Stimulated activated CD4-positive, alpha-beta T cell treated with anti-CD3 and anti-CD28 coated beads, Interleukin-1b, Interleukin-23, amount 100 ng/mL, for 24 hours (primary cell): ENCODE data around the gene PRR30.
"Not testable (repeated sequence)": the region's sequence is repeated elsewhere in the genome, so short reads cannot be mapped to it uniquely, and the experiment has no call there.

Source experiments
- DNase-seq, 4 experiments: peaks; one replicate each; pipeline ENCODE4 v3.0.0-alpha.2; 2020; ENCODE audit warnings: low read depth in 4 of 4, low spot score in 1 of 4

Gene PRR30

DNA sequence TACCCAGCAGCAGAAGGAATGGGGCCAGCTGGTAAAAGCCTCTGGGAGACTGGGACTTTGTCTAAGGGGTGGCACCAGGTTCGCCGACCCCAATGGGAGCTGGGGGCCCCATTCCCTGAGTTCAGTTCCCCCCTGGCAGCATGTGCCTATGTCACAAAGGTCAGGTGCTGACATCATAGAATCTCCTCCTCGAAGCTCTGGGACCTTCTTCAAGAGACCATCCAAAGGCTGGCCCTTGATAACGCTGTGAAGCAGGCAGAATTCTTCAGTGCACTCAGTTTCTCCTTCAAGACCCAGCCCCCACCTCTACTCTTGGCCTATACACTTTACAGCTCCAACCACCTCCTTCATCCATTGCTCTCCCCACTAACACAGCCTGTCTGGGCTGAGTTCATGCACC, at the start of gene PRR30:
PRR30 (minus strand) TSS at position 101 of the 400 bp plus-strand sequence. CDS start 1,081 bp downstream, outside the sequence.
- DNase-seq = no peak

GRCh38 chr2:27186613-27187345, 47.6 kb upstream of the PRR30 start:
- no peak for DNase-seq

DNA sequence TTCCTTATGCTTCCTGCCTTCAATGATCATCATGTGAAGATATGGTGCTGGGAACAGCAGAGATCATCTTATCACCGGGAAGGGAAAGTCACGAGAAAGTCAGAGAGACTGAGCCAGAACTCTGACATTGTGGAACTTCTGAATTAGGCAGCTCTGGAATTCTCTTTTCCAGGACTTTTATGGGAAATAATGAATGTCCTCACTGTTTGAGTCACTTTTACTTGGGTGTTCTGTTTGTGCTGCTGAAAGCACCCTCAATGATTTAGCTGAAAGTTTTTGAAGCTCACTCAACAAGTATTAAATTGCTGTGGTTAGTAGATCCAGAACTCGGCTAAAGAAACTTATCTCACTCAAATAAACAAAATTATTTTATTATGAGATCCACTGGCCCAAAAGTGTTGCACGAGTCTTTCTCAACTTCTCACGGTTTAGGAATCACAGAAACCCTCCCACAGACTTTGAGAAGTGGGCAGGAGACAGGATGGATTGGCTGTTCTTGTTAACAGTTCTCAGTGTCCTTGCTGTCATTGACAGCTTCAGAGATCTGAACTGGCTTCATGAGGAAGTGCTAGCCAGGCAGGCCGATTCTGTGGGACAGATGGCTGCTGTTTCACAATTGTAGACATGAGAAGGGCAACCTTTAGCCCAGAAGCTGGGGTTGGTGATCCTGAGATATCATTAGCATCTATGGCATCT, 46.3 kb upstream of the PRR30 start:
- DNase-seq = no peak

DNA sequence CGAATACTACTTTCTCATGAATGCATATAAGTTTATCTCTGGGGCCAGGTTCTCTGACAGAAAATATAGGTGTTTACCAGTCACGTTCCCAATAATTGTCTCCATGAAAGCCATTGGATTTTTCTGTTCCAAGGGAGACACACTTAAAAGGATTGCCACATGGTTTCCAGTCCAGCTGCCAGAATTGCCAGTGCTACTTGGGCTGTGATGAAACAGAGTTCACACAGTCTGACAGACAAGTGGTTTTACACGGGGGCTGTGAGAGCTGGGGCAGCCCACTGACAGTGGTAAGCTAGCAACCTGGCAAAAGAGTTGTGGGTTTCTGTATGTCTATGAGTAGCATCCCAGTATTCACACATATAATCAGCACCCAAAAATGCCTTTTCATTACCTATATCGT, 44.9 kb upstream of the PRR30 start:
- DNase-seq = no peak

DNA sequence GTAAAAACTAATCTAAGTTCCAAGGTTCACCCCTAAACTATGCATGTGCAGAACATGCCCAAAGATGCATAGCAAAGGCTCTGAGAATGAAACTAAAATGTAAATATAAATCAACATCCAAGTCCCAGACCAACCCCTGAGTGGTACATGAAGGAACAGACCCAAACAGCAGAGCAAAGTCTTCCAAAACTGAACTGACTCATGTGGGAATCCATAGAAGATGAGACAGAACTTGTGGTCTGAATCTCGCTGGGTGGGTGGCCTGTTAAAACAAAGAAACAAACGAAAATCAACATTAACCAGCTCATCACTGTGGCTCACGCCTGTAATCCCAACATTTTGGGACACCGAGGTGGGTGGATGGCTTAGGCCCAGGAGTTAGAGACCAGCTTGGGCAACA, 43.1 kb upstream of the PRR30 start:
- no peak for DNase-seq

- no peak for DNase-seq
Observed at GRCh38 chr2:27179344-27180000, 40.3 kb upstream of the PRR30 start.

- no peak for DNase-seq
Observed at GRCh38 chr2:27178469-27178868, 39.3 kb upstream of the PRR30 start.

- DNase-seq = no peak
Observed at GRCh38 chr2:27177441-27178351, 38.5 kb upstream of the PRR30 start.

DNA sequence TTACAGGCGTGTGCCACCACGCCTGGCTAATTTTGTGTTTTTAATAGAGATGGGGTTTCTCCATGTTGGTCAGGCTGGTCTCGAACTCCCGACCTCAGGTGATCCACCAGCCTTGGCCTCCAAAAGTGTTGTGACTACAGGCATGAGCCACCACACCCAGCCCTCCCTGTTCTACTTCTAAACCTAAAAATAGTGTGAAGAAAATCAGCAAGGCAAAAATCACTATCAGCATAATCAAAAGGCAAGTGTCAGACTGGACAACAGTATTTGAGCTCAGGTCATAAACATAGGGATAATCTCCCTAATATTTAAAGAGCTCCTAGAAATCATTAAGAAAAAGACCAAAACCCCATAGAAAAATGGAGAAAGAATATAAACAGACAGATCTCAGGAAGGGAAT, 36.6 kb upstream of the PRR30 start:
- not testable (repeated sequence) for DNase-seq

GRCh38 chr2:27175330-27175729, 36.1 kb upstream of the PRR30 start:
- DNase-seq = no peak

- DNase-seq = no peak
Observed at GRCh38 chr2:27174638-27175037, 35.4 kb upstream of the PRR30 start.

- DNase-seq = no peak
Observed at GRCh38 chr2:27171351-27171848, 32.2 kb upstream of the PRR30 start.

GRCh38 chr2:27170581-27171337, 31.5 kb upstream of the PRR30 start:
- DNase-seq = no peak

DNA sequence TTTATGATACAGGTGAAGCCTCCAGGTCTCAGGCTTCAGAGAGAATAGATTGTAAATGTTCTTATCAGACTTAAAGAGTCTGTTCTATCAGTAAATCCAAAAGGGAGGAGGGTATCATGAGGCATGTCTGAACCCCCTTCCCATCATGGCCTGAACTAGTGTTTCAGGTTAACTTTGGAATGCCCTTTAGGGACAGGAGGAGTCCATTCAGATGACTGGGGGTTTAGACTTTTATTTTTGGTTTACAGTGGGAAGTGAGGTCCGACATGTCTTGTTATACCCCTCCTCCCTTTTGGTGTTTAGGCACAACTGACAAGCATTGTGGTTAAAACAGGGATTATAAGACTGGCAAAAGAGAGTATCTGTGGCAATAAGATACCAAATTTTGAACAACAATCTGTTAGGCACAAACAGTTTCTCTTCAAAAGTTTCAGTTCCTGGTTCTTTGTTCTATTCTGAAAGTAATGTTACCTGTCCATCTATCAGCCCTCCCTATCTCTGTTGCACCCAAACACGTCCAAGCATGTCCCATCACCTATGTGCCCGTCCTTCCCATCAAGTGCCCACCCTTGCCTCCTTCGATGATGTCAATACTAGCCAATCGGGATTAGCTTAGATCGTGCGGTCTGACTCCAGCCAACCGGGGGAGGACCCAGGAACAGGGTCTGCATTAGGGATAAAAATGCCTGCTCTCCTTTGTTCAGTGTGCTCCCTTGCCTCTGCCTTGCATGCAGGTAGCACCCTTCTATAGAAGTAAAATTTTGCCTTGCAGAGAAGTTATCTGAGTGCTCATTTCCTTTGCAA, 26.0 kb upstream of the PRR30 start:
- DNase-seq = no peak

DNA sequence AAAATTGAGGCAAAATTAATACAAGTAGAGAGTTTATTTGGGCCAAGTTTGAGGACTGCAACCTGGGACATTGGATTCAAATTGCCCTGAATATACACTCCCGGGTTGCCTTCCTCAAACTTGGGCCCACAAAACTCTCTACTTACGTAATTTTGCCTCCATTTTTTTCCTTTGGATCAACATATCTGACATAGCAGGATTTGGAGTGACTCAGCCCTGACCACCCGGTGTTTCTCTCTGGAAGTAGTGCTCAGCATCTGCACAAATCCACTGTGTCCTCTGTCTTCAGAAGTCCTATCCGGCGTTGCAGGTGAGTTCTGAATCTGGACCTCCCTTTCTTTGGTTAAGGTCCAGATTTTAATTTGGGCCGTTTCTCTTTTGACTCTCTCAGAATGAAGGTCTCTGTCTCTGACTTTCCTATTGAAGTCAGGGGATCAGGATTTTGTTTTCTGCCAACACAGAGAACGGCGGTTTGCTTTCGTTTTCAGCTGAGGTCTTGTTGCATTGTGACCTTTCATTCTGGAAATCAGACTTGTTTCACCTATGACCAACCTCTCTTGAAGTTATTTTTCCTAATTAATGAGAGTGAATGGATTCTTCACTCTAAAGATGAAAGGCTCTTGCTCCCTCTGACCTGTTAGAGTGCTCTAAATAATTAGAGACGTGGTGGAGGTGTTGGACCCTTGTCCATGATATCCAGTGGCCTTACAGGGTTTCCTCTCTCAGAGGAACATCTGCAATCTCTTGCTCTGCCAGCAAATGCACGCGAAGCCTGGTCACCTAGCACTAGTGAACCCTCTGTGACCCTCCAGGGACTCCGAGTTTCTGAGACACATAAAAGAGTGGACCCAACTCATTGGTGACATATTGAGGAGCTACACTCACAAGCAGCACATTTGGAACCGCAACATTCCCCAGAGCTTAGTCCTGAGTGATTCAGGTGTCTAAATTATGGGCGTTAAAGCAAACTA, 23.2 kb upstream of the PRR30 start:
- DNase-seq = no peak

- no peak for DNase-seq
Observed at GRCh38 chr2:27160191-27160590, 21.0 kb upstream of the PRR30 start.

DNA sequence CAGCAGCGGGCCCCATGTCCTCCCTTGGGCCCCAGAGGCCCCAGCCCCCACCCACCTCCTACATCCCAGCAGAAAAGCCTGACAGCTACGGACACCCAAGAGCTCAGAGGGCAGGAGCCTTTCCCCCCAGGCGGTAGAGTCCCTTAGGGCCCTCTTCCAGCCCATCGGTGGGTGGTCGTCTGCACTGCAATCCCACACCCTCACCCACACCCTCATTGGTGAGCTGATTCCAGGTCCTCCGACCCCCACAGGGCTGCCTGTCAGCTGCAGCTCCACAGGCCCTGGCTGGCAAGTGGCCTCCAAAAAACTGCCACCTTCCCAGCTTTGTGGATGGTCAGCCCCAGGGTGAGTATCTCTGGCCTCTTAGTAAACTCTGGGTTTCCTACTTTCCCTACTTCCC, 20.1 kb upstream of the PRR30 start:
- no peak for DNase-seq

DNA sequence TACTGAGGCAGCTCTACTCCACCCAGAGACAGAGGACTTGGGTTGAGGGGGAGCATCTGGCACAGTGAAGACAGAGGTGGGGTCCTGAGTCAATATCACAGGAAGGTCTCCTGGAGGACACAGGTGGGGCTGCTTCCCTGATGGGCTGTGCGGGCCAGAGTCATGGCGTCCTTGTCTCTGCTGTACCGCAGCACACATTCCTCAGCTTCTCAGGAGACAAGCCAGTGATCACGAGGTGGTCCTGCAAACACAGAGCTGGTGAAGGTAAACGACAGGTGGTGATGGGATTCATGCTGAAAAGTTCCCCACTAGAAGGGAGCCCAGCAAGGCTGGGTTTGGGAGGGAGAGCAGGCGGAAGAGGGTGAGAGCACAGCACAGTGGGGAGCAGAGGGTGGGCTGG, 19.3 kb upstream of the PRR30 start:
- DNase-seq = no peak
